ENCODE results near the gene PTPRE. TPM values are rescaled to one million over a fixed set of nuclear protein-coding genes. Genes with fewer than 3 reads are reported as not detected.

PTPRE gene
- total RNA-seq, 1 experiment from 2014 or later: 0.70 TPM

GRCh38 chr10:128018691-128019090 lies 111.8 kb downstream of the PTPRE start:
- Mint-ChIP-seq H3K27ac (no peak overlapping the region), H3K4me3 (no peak overlapping the region), H3K27me3 (ENCODE audit: low read depth) (no peaks in the 10 kb centered on the region; the same call in 1 of the 2 replicates), H3K9me3 (no peaks in the 10 kb centered on the region), H3K4me1 (0 out of 4 replicates have a peak, but pooled peaks cover 0 to 2% of the 10 kb centered on the region in 2 experiments), H3K36me3 (ENCODE audit: insufficient read depth in 1 of 3, low read depth in 3 of 3) (no peaks in the 10 kb centered on the region)
- H3K79me1 ChIP-seq (ENCODE audit: insufficient read depth, low read depth, low read length, poor library complexity, severe bottlenecking): no peaks in the 10 kb centered on the region
- no peaks in the 10 kb centered on the region for H3K79me2 ChIP-seq (ENCODE audit: insufficient read depth, low read length)
- no peak overlapping the region for H3T11ph ChIP-seq (ENCODE audit: low read length)
- no peak for TF ChIP-seq CTCF (conservative IDR thresholded peaks at IDR 0.05)
- H3K23ac ChIP-seq (ENCODE audit: insufficient read length, low read depth, low read length): no peak overlapping the region
- no peak overlapping the region for H2BK20ac ChIP-seq (ENCODE audit: low read depth, low read length, poor library complexity, severe bottlenecking)
- no peak overlapping the region for H2BK15ac ChIP-seq (ENCODE audit: low read depth, low read length)
- H2BK12ac ChIP-seq (ENCODE audit: insufficient read length, low read depth, low read length): no peak overlapping the region
- H3K4me1 ChIP-seq (ENCODE audit: insufficient read depth, low read length): no peaks in the 10 kb centered on the region
- H3K4ac ChIP-seq (ENCODE audit: low read depth, low read length): no peak overlapping the region
- no peak overlapping the region for H2BK5ac ChIP-seq (ENCODE audit: insufficient read length, low read length)
- no peak overlapping the region for H3K18ac ChIP-seq (ENCODE audit: insufficient read length, low read depth, low read length)
- H3K4me2 ChIP-seq (ENCODE audit: insufficient read depth, insufficient read length, low read length): no peak overlapping the region
- H3K9me3 ChIP-seq (ENCODE audit: control insufficient read depth, low read depth, low read length): no peaks in the 10 kb centered on the region
- H3K23me2 ChIP-seq (ENCODE audit: insufficient read length, low read depth, low read length, poor library complexity, severe bottlenecking): no peaks in the 10 kb centered on the region
- no CpG with 5 or more reads among the region's 2 CpGs for WGBS (ENCODE audit: extremely low coverage, insufficient read length, low lambda C conversion rate)
- no peak overlapping the region for H4K5ac ChIP-seq (ENCODE audit: insufficient read length, low read depth, low read length)
- H3K9ac ChIP-seq (ENCODE audit: extremely low read depth, insufficient read length, low read length): no peak overlapping the region
- H4K20me1 ChIP-seq (ENCODE audit: control insufficient read depth, insufficient read depth, insufficient read length): no peaks in the 10 kb centered on the region
- H2BK120ac ChIP-seq (ENCODE audit: low read depth, low read length, poor library complexity, severe bottlenecking): no peak overlapping the region
- no peak overlapping the region for H3K14ac ChIP-seq (ENCODE audit: insufficient read depth, low read length)
- no peak for DNase-seq
- no peak overlapping the region for H2AFZ ChIP-seq (ENCODE audit: low read length)
- H3K56ac ChIP-seq (ENCODE audit: insufficient read length, low read depth, low read length): no peak overlapping the region
- no peak overlapping the region for H4K8ac ChIP-seq (replicated peaks; ENCODE audit: insufficient read length, low read depth, low read length)
- H3K27ac ChIP-seq (ENCODE audit: insufficient read length, low read depth, low read length): no peak overlapping the region
- H4K91ac ChIP-seq (ENCODE audit: insufficient read length, low read depth, low read length): no peak overlapping the region
- H3K27me3 ChIP-seq (ENCODE audit: insufficient read depth, low read length): no peaks in the 10 kb centered on the region
- H2AK5ac ChIP-seq (ENCODE audit: insufficient read length, low read length): no peak overlapping the region

Measured in H9 (cell line).